ENCODE measurements around the gene TNFSF18.

Gene TNFSF18

GRCh38 chr1:172990598-172991215, 60.0 kb downstream of the TNFSF18 start:
- H3K27me3 ChIP-seq (ENCODE audit: insufficient read depth, low read length, poor library complexity, severe bottlenecking), result no peaks in the 10 kb centered on the region
- H3K4me2 ChIP-seq (ENCODE audit: low read depth, low read length, poor library complexity, severe bottlenecking), result no peak overlapping the region
- H3K36me3 ChIP-seq (ENCODE audit: insufficient read depth, low read length), result no peaks in the 10 kb centered on the region
- no peaks in the 10 kb centered on the region for H3K9me2 ChIP-seq (replicated peaks; ENCODE audit: low read depth, low read length)
- H3K4me3 ChIP-seq (ENCODE audit: low read length, poor library complexity, severe bottlenecking), result no peak overlapping the region
- H3F3A ChIP-seq (ENCODE audit: low read depth), result no peaks in the 10 kb centered on the region
- no peaks in the 10 kb centered on the region for H4K20me1 ChIP-seq (ENCODE audit: insufficient read depth, low read length, poor library complexity, severe bottlenecking)
- H3K79me2 ChIP-seq (ENCODE audit: insufficient read depth, low read length), result no peaks in the 10 kb centered on the region
- TF ChIP-seq CTCF (conservative IDR thresholded peaks at IDR 0.05; ENCODE audit: low read length), result no peak
- no peak for TF ChIP-seq EZH2phosphoT487 (IDR thresholded peaks at IDR 0.05; ENCODE audit: borderline replicate concordance)
- H3K9ac ChIP-seq (ENCODE audit: low read depth, low read length, poor library complexity, severe bottlenecking), result no peak overlapping the region
- no peaks in the 10 kb centered on the region for H3K4me1 ChIP-seq (ENCODE audit: insufficient read depth, low read length, poor library complexity, severe bottlenecking)
- H2AFZ ChIP-seq (ENCODE audit: low read length), result no peak overlapping the region
- no peaks in the 10 kb centered on the region for H3K9me3 ChIP-seq (ENCODE audit: insufficient read depth, low read depth, low read length)
